Measurements from ENCODE around the gene TRABD2B.

The TRABD2B gene

DNA sequence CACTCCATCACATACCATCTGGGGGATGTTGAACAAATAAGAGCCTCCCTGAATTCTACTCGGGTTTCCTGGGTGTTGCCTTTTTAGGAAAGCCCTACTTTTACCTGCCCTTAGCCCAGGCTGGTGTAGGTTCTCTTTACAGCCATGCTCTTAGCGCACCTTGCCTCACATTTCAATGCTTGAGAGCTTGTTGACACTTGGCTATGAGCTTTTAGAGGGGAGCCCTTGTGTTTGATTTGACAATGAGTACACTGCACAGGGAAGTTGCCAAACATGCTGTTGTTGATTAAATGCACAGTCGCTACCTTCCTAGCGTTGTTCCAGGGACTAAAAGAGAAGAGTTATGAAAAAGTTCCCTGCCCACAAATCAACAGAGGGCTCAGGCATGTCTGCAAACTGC is 103.8 kb downstream of the TRABD2B start:
- DNase-seq (ENCODE audit: low read depth, low spot score) = no peak
- no peak overlapping the region for H3K4me3 ChIP-seq (ENCODE audit: low read depth, low read length)
- TF ChIP-seq, protein P1, sequence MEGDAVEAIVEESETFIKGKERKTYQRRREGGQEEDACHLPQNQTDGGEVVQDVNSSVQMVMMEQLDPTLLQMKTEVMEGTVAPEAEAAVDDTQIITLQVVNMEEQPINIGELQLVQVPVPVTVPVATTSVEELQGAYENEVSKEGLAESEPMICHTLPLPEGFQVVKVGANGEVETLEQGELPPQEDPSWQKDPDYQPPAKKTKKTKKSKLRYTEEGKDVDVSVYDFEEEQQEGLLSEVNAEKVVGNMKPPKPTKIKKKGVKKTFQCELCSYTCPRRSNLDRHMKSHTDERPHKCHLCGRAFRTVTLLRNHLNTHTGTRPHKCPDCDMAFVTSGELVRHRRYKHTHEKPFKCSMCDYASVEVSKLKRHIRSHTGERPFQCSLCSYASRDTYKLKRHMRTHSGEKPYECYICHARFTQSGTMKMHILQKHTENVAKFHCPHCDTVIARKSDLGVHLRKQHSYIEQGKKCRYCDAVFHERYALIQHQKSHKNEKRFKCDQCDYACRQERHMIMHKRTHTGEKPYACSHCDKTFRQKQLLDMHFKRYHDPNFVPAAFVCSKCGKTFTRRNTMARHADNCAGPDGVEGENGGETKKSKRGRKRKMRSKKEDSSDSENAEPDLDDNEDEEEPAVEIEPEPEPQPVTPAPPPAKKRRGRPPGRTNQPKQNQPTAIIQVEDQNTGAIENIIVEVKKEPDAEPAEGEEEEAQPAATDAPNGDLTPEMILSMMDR (IDR thresholded peaks at IDR 0.05; ENCODE audit: low read depth, low read length) = no peak
- in situ Hi-C loops (cut with HindIII; ENCODE audit: low sequenced_read_pairs) = no loop called here

- in situ Hi-C loops (cut with HindIII; ENCODE audit: low sequenced_read_pairs) = no loop called here
- H3K4me3 ChIP-seq (ENCODE audit: low read depth, low read length) = no peak overlapping the region
- no peak for DNase-seq (ENCODE audit: low read depth, low spot score)
- TF ChIP-seq, protein P1 (IDR thresholded peaks at IDR 0.05; ENCODE audit: low read depth, low read length) = no peak
Measured at GRCh38 chr1:47890779-47891178, 106.4 kb downstream of the TRABD2B start.

- no peak overlapping the region for H3K4me3 ChIP-seq (ENCODE audit: low read depth, low read length)
- DNase-seq (ENCODE audit: low read depth, low spot score) = no peak
- in situ Hi-C loops (cut with HindIII; ENCODE audit: low sequenced_read_pairs) = no loop called here
- TF ChIP-seq, protein P1 (IDR thresholded peaks at IDR 0.05; ENCODE audit: low read depth, low read length) = no peak
Measured at GRCh38 chr1:47888294-47888629, 108.9 kb downstream of the TRABD2B start.

DNA sequence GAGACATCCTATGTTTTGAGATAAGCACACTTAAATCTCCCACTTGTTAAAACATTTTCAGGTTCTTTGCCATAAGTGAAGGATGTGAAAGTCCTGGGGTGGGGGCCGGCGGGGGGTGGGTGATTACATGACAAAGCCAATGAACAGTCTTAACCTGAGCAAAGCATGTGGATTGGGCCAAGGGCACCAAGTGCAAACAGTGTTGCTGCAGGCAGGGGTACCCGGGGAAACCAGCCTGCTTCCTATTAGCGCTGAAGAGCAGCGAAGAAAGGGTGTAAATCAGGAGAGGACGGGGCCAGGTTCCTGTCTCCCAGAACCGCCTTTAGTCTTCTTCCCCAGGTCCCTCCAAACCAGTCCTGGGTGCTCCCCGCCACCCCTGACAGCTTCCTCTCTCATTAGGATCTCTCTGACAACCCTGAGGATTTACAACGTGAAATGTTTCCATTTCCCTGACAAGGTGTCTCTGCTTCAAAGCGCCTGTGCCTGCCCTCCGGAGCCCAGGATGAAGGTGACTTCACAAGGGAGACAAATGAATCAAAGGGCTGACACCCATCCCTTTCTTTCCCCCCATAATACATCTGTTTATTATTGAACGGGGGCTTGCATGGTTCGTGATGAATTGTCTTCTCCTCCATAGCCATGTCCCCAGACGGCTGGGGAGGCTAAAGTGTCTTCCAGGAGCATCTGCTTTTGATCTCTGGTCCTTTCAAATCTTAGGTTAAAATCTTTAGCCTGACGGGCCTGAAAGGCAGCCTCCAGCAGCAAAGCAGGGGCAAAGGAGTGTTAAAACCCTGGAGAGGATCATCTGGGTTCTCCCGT is 109.5 kb downstream of the TRABD2B start:
- no peak for DNase-seq (ENCODE audit: low read depth, low spot score)
- TF ChIP-seq, protein P1 (IDR thresholded peaks at IDR 0.05; ENCODE audit: low read depth, low read length) = no peak
- in situ Hi-C loops (cut with HindIII; ENCODE audit: low sequenced_read_pairs) = no loop called here
- no peak overlapping the region for H3K4me3 ChIP-seq (ENCODE audit: low read depth, low read length)

GRCh38 chr1:47887060-47887459 is 110.1 kb downstream of the TRABD2B start:
- DNase-seq (ENCODE audit: low read depth, low spot score) = no peak
- TF ChIP-seq, protein P1 (IDR thresholded peaks at IDR 0.05; ENCODE audit: low read depth, low read length) = no peak
- in situ Hi-C loops (cut with HindIII; ENCODE audit: low sequenced_read_pairs) = no loop called here
- H3K4me3 ChIP-seq (ENCODE audit: low read depth, low read length) = no peak overlapping the region

DNA sequence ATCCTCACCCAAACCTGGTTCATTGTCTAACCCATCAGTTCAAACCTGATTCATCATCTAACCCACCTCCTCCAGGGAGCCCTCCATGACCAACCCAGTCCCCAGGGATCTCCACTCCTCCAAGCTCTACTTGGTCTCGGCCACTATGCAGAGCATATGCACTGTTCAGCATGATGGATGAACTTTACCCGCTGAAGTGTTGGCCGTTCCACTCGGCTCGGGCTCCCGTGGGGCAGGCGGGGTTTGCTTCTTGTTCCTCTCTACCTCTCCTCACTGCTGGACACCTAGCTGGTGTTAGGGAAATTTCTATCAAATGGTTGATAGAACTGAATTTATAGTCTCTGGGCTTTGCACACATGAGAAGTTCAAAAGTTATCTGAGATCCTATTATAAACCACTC is 111.0 kb downstream of the TRABD2B start:
- in situ Hi-C loops (cut with HindIII; ENCODE audit: low sequenced_read_pairs) = no loop called here
- TF ChIP-seq, protein P1 (IDR thresholded peaks at IDR 0.05; ENCODE audit: low read depth, low read length) = no peak

More for the DNA sequence above, 111.0 kb downstream of the TRABD2B start:
- no peak for DNase-seq (ENCODE audit: low read depth, low spot score)
- H3K4me3 ChIP-seq (ENCODE audit: low read depth, low read length) = no peak overlapping the region

Measured in astrocyte of the spinal cord (primary cell).